Gastrocnemius medialis (tissue), 4 donors: ENCODE measurements around the gene LAMC3. TPM values are rescaled to one million over a fixed set of nuclear protein-coding genes. Genes with fewer than 3 reads are reported as not detected.

Experiments used
- ATAC-seq, 2 donors: fragments of 150-250 bp; one replicate each; pipeline ENCODE4 v1.9.1; 2016
- DNase-seq, 2 donors: peaks; one replicate each; pipeline ENCODE4 v3.0.0-alpha.2; 2019
- H3K27ac ChIP-seq, 4 donors: fragments of 200-600 bp; sonication (generic); 1 replicate in 1 of 4; 2 replicates in 3 of 4; pipeline ENCODE4 v1.5.1; 2016 to 2018; ENCODE audit warnings: mild to moderate bottlenecking in 2 of 4, moderate library complexity in 1 of 4
- H3K27me3 ChIP-seq, 3 donors: fragments of 200-600 bp; sonication (generic) in 2 of 3; 1 replicate in 1 of 3; 2 replicates in 2 of 3; pipeline versions ENCODE4 v1.5.1 to v1.6.0; 2016 to 2019; ENCODE audit warnings: mild to moderate bottlenecking in 1 of 3, moderate library complexity in 1 of 3
- H3K36me3 ChIP-seq, 2 donors: fragments of 200-600 bp; sonication (generic) in 1 of 2; one replicate each; pipeline ENCODE4 v1.5.1; 2017 to 2018
- H3K4me1 ChIP-seq, 2 donors: fragments of 200-600 bp; sonication (generic) in 1 of 2; one replicate each; pipeline ENCODE4 v1.5.1; 2016 to 2017; ENCODE audit warnings: mild to moderate bottlenecking in 2 of 2
- H3K4me3 ChIP-seq, 4 donors: fragments of 200-600 bp; sonication (generic) in 3 of 4; 1 replicate in 1 of 4; 2 replicates in 3 of 4; pipeline ENCODE4 v1.5.1; 2016 to 2019; ENCODE audit warnings: mild to moderate bottlenecking in 2 of 4
- H3K9me3 ChIP-seq, 3 donors: fragments of 200-600 bp; sonication (generic) in 2 of 3; 1 replicate in 1 of 3; 2 replicates in 2 of 3; pipeline ENCODE4 v1.5.1; 2016 to 2019
- CTCF ChIP-seq, 5 experiments: fragments of 450-650 bp in 3 of 5; fragments of 200-600 bp in 2 of 5; sonication (generic) in 2 of 5; IDR thresholded peaks in 4 of 5; conservative IDR thresholded peaks in 1 of 5; 1 replicate in 4 of 5; 2 replicates in 1 of 5; pipeline ENCODE4 v1.5.1; 2016 to 2019; ENCODE audit warnings: antibody characterized with exemption in 5 of 5, mild to moderate bottlenecking in 3 of 5, moderate library complexity in 3 of 5
- POLR2A ChIP-seq, 2 donors: fragments of 450-650 bp; IDR thresholded peaks; one replicate each; pipeline ENCODE4 v1.6.1; 2017; ENCODE audit warnings: antibody characterized with exemption in 2 of 2, mild to moderate bottlenecking in 2 of 2, moderate library complexity in 2 of 2
- in situ Hi-C, 4 donors: fragments of 200-750 bp; cut with MboI; loops; one replicate each; pipeline versions ENCODE4 v1.15.0 to v1.8.0; 2017; ENCODE audit warnings: low sequenced_read_pairs in 4 of 4
- intact Hi-C: fragments of 100-400 bp; cut with DNase I; formaldehyde crosslinking; loops from one replicate; pipeline ENCODE4 v1.15.1; 2023; ENCODE audit warnings: low total_unique reads
- total RNA-seq, 4 donors: library from RNA; depleted of rRNA; stranded (reverse); fragments of >200 nt; gene quantifications; one replicate each; pipeline versions ENCODE4 v1.1.0 to v1.2.3, GENCODE V29; 2016

LAMC3 gene
- total RNA-seq, 4 donors from 2014 or later = 0.07 to 1.5 (median 0.72) TPM

- H3K4me1 ChIP-seq = no peaks in the 10 kb centered on the region
- TF ChIP-seq CTCF (IDR thresholded peaks at IDR 0.05 in 4 of 5, conservative IDR thresholded peaks at IDR 0.05 in 1 of 5) (no peak), POLR2A (IDR thresholded peaks at IDR 0.05) (no peak)
- peaks cover 17 to 24% (median 18%) of the 10 kb centered on the region in 3 donors for H3K27me3 ChIP-seq
- no peak overlapping the region for H3K4me3 ChIP-seq
- no peak overlapping the region for H3K27ac ChIP-seq
- in situ Hi-C loops = no loop called here
- intact Hi-C loops = no loop called here
- no peak for ATAC-seq
- no peaks in the 10 kb centered on the region for H3K36me3 ChIP-seq
- H3K9me3 ChIP-seq = no peaks in the 10 kb centered on the region
- no peak for DNase-seq
Observed at GRCh38 chr9:130975932-130976841, 32.8 kb upstream of the LAMC3 start.

GRCh38 chr9:130977811-130978221 is 31.2 kb upstream of the LAMC3 start:
- Histone ChIP-seq H3K9me3 (no peaks in the 10 kb centered on the region), H3K4me3 (no peak overlapping the region), H3K36me3 (no peaks in the 10 kb centered on the region), H3K4me1 (no peaks in the 10 kb centered on the region), H3K27me3 (peaks cover 11 to 15% (median 12%) of the 10 kb centered on the region in 3 donors), H3K27ac (no peak overlapping the region)
- in situ Hi-C loops = no loop called here
- ATAC-seq (no peak), DNase-seq (no peak)
- intact Hi-C loops = no loop called here
- TF ChIP-seq POLR2A (IDR thresholded peaks at IDR 0.05) (no peak), CTCF (IDR thresholded peaks at IDR 0.05 in 4 of 5, conservative IDR thresholded peaks at IDR 0.05 in 1 of 5) (no peak)

GRCh38 chr9:130979591-130980385 is 29.2 kb upstream of the LAMC3 start:
- no peaks in the 10 kb centered on the region for H3K36me3 ChIP-seq
- TF ChIP-seq CTCF (IDR thresholded peaks at IDR 0.05 in 4 of 5, conservative IDR thresholded peaks at IDR 0.05 in 1 of 5) (no peak), POLR2A (IDR thresholded peaks at IDR 0.05) (no peak)
- DNase-seq (no peak), ATAC-seq (no peak)
- no peak overlapping the region for H3K4me3 ChIP-seq
- no peak overlapping the region for H3K27ac ChIP-seq
- H3K4me1 ChIP-seq = no peaks in the 10 kb centered on the region
- H3K9me3 ChIP-seq = no peaks in the 10 kb centered on the region
- intact Hi-C loops (no loop called here), in situ Hi-C loops (no loop called here)
- peaks cover 0 to 3% (median 0%) of the 10 kb centered on the region in 3 donors for H3K27me3 ChIP-seq

- in situ Hi-C loops = no loop called here
- ATAC-seq (no peak), DNase-seq (no peak)
- no peaks in the 10 kb centered on the region for H3K9me3 ChIP-seq
- peaks cover 0 to 3% (median 0%) of the 10 kb centered on the region in 3 donors for H3K27me3 ChIP-seq
- no peak overlapping the region for H3K4me3 ChIP-seq
- TF ChIP-seq CTCF (IDR thresholded peaks at IDR 0.05 in 4 of 5, conservative IDR thresholded peaks at IDR 0.05 in 1 of 5) = no peak
- TF ChIP-seq POLR2A (IDR thresholded peaks at IDR 0.05) = no peak
- no peak overlapping the region for H3K27ac ChIP-seq
- H3K4me1 ChIP-seq = no peaks in the 10 kb centered on the region
- H3K36me3 ChIP-seq = no peaks in the 10 kb centered on the region
- intact Hi-C loops = no loop called here
Observed at GRCh38 chr9:130980526-130980925, 28.4 kb upstream of the LAMC3 start.
